Ascending aorta (tissue), 2 donors: ENCODE measurements around the gene ZNF697. TPM values are rescaled to one million over a fixed set of nuclear protein-coding genes. Genes with fewer than 3 reads are reported as not detected.

ENCODE experiments used
- DNase-seq, 2 donors: peaks; one replicate each; pipeline ENCODE4 v3.0.0-alpha.2; 2019; ENCODE audit warnings: low spot score in 2 of 2
- H3K27ac ChIP-seq, 2 donors: fragments of 200-600 bp; sonication (generic); one replicate each; pipeline ENCODE4 v1.5.1; 2016 to 2017; ENCODE audit warnings: mild to moderate bottlenecking in 1 of 2
- H3K27me3 ChIP-seq: fragments of 200-600 bp; sonication (generic); one replicate; pipeline ENCODE4 v1.5.1; 2017
- H3K36me3 ChIP-seq, 2 donors: fragments of 200-600 bp; sonication (generic); one replicate each; pipeline ENCODE4 v1.5.1; 2016
- H3K4me1 ChIP-seq, 2 donors: fragments of 200-600 bp; sonication (generic); one replicate each; pipeline ENCODE4 v1.5.1; 2016 to 2017; ENCODE audit warnings: mild to moderate bottlenecking in 1 of 2
- H3K4me3 ChIP-seq, 2 donors: fragments of 200-600 bp; sonication (generic); one replicate each; pipeline ENCODE4 v1.5.1; 2016 to 2017; ENCODE audit warnings: mild to moderate bottlenecking in 1 of 2
- H3K9me3 ChIP-seq, 2 donors: fragments of 200-600 bp; sonication (generic); one replicate each; pipeline ENCODE4 v1.5.1; 2016
- intact Hi-C: fragments of 100-400 bp; cut with DNase I; formaldehyde crosslinking; loops from one replicate; pipeline ENCODE4 v1.15.1; 2023
- total RNA-seq: library from RNA; depleted of rRNA; stranded (reverse); fragments of >200 nt; gene quantifications from one replicate; pipeline ENCODE4 v1.1.0, GENCODE V29; 2016
- TF ChIP-seq, protein P1 (sequence below), 3 experiments: fragments of 200-600 bp in 2 of 3; fragments of 450-650 bp in 1 of 3; sonication (generic) in 2 of 3; IDR thresholded peaks; one replicate each; pipeline ENCODE4 v1.5.1; 2016 to 2019; ENCODE audit warnings: antibody characterized with exemption in 3 of 3, mild to moderate bottlenecking in 1 of 3, moderate library complexity in 1 of 3

Gene ZNF697
- total RNA-seq, 1 donor from 2014 or later, result 0.11 TPM

DNA sequence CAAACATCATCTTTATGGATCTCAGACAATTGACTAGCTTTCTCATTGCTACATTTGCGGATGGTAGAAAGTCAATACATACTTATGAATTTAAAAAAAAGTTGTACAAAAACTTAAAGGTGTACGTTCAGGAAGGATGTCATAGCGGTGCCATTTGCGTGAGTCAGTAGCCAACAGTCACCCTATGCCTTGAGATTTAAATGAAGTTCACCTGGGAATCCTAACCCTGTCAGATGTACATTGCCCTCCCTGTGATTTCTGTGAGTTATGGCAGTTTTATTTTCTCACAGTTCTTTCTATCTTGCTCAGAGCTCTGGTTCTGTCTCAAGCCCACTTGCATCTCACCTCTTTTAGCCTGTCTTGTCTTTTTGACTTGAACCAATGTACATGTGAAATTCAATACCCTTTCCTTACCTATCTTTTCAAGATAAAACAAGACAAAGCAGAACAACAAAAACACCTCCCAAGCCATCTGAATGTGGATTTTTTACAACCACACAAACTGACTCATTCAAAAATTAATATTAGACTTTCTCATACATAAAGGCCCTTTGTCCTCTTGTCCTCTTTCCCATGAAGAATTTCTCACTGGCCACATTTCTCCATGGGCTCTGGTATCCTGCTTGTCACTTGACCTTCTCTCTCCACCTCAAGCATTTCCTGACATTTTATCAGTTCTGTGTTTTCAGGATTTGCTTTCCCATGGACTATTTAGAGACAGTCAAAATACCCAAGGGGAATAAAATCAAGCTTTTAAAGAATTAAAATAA lies 25.3 kb upstream of the ZNF697 start:
- Histone ChIP-seq H3K27ac (no peak overlapping the region), H3K4me3 (no peak overlapping the region), H3K4me1 (peaks cover 0 to 4% of the 10 kb centered on the region in 2 donors), H3K36me3 (no peaks in the 10 kb centered on the region), H3K27me3 (no peaks in the 10 kb centered on the region), H3K9me3 (no peaks in the 10 kb centered on the region)
- no peak for DNase-seq
- intact Hi-C loops, result no loop called here
- TF ChIP-seq, protein P1, sequence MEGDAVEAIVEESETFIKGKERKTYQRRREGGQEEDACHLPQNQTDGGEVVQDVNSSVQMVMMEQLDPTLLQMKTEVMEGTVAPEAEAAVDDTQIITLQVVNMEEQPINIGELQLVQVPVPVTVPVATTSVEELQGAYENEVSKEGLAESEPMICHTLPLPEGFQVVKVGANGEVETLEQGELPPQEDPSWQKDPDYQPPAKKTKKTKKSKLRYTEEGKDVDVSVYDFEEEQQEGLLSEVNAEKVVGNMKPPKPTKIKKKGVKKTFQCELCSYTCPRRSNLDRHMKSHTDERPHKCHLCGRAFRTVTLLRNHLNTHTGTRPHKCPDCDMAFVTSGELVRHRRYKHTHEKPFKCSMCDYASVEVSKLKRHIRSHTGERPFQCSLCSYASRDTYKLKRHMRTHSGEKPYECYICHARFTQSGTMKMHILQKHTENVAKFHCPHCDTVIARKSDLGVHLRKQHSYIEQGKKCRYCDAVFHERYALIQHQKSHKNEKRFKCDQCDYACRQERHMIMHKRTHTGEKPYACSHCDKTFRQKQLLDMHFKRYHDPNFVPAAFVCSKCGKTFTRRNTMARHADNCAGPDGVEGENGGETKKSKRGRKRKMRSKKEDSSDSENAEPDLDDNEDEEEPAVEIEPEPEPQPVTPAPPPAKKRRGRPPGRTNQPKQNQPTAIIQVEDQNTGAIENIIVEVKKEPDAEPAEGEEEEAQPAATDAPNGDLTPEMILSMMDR (IDR thresholded peaks at IDR 0.05), result no peak

GRCh38 chr1:119670898-119671297 lies 22.8 kb upstream of the ZNF697 start:
- no peak overlapping the region for H3K27ac ChIP-seq
- no peaks in the 10 kb centered on the region for H3K36me3 ChIP-seq
- DNase-seq, result no peak
- intact Hi-C loops, result no loop called here
- TF ChIP-seq, protein P1 (IDR thresholded peaks at IDR 0.05), result no peak
- no peak overlapping the region for H3K4me3 ChIP-seq
- no peaks in the 10 kb centered on the region for H3K27me3 ChIP-seq
- no peaks in the 10 kb centered on the region for H3K9me3 ChIP-seq
- H3K4me1 ChIP-seq, result peaks cover 0 to 4% of the 10 kb centered on the region in 2 donors

GRCh38 chr1:119667173-119667572 lies 19.1 kb upstream of the ZNF697 start:
- Histone ChIP-seq H3K4me1 (no peaks in the 10 kb centered on the region), H3K27me3 (no peaks in the 10 kb centered on the region), H3K36me3 (no peaks in the 10 kb centered on the region), H3K27ac (no peak overlapping the region), H3K9me3 (no peaks in the 10 kb centered on the region), H3K4me3 (no peak overlapping the region)
- TF ChIP-seq, protein P1 (IDR thresholded peaks at IDR 0.05), result no peak
- intact Hi-C loops, result no loop called here
- no peak for DNase-seq

DNA sequence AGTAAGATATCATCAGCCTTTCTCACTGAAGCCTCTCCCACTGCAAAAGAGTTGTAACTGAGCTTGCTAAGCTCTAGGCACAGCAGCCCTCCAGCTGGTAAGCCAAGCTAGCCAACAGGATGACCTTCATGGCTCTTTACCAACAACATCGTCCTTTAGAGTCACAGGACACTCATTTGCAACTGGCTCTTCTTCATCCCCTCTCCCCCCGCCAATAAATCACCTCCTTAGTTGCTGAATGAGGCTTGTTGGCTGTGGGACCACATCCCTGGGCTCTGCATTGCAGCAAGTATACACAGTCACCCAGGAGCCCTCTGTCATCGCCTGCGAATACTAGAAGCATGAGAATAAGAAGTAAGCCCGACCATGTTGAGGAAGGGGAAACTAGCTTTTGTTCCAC lies 16.0 kb upstream of the ZNF697 start:
- H3K4me3 ChIP-seq, result no peak overlapping the region
- intact Hi-C loops, result no loop called here
- no peaks in the 10 kb centered on the region for H3K36me3 ChIP-seq
- TF ChIP-seq, protein P1 (IDR thresholded peaks at IDR 0.05), result no peak
- DNase-seq, result no peak
- H3K4me1 ChIP-seq, result no peaks in the 10 kb centered on the region
- H3K9me3 ChIP-seq, result no peaks in the 10 kb centered on the region
- no peaks in the 10 kb centered on the region for H3K27me3 ChIP-seq
- H3K27ac ChIP-seq, result no peak overlapping the region

GRCh38 chr1:119662034-119662437 lies 14.0 kb upstream of the ZNF697 start:
- Histone ChIP-seq H3K27ac (no peak overlapping the region), H3K36me3 (no peaks in the 10 kb centered on the region), H3K4me1 (no peaks in the 10 kb centered on the region), H3K9me3 (no peaks in the 10 kb centered on the region), H3K27me3 (no peaks in the 10 kb centered on the region), H3K4me3 (no peak overlapping the region)
- intact Hi-C loops, result no loop called here
- no peak for DNase-seq
- TF ChIP-seq, protein P1 (IDR thresholded peaks at IDR 0.05), result no peak
